ENCODE data around the gene TMEM132C. TPM values are rescaled to one million over a fixed set of nuclear protein-coding genes. Genes with fewer than 3 reads are reported as not detected.

Gene TMEM132C
- total and polyA plus RNA-seq, 2 experiments from 2014 or later = not detected

DNA sequence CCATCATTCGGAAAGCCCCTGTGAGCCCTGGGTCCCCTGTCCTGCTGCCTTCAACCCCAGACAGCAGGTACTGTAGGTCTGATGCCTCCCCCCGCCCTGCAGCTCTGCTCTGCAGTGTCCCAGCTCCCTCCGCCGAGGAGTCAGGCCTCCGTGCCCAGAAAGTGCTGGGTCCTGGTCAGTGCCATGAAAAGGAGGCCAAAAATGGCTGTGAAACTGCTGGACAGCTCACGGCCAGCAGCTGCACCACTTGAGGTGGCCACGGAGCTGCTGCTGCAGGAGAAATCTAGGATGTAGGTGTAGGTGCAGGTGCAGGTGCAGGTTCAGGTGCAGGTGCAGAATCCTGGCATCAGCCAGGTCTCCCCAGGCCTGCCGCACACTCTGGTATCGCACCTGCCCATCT is 360.7 kb downstream of the TMEM132C start (continued):
- TF ChIP-seq, protein P1, sequence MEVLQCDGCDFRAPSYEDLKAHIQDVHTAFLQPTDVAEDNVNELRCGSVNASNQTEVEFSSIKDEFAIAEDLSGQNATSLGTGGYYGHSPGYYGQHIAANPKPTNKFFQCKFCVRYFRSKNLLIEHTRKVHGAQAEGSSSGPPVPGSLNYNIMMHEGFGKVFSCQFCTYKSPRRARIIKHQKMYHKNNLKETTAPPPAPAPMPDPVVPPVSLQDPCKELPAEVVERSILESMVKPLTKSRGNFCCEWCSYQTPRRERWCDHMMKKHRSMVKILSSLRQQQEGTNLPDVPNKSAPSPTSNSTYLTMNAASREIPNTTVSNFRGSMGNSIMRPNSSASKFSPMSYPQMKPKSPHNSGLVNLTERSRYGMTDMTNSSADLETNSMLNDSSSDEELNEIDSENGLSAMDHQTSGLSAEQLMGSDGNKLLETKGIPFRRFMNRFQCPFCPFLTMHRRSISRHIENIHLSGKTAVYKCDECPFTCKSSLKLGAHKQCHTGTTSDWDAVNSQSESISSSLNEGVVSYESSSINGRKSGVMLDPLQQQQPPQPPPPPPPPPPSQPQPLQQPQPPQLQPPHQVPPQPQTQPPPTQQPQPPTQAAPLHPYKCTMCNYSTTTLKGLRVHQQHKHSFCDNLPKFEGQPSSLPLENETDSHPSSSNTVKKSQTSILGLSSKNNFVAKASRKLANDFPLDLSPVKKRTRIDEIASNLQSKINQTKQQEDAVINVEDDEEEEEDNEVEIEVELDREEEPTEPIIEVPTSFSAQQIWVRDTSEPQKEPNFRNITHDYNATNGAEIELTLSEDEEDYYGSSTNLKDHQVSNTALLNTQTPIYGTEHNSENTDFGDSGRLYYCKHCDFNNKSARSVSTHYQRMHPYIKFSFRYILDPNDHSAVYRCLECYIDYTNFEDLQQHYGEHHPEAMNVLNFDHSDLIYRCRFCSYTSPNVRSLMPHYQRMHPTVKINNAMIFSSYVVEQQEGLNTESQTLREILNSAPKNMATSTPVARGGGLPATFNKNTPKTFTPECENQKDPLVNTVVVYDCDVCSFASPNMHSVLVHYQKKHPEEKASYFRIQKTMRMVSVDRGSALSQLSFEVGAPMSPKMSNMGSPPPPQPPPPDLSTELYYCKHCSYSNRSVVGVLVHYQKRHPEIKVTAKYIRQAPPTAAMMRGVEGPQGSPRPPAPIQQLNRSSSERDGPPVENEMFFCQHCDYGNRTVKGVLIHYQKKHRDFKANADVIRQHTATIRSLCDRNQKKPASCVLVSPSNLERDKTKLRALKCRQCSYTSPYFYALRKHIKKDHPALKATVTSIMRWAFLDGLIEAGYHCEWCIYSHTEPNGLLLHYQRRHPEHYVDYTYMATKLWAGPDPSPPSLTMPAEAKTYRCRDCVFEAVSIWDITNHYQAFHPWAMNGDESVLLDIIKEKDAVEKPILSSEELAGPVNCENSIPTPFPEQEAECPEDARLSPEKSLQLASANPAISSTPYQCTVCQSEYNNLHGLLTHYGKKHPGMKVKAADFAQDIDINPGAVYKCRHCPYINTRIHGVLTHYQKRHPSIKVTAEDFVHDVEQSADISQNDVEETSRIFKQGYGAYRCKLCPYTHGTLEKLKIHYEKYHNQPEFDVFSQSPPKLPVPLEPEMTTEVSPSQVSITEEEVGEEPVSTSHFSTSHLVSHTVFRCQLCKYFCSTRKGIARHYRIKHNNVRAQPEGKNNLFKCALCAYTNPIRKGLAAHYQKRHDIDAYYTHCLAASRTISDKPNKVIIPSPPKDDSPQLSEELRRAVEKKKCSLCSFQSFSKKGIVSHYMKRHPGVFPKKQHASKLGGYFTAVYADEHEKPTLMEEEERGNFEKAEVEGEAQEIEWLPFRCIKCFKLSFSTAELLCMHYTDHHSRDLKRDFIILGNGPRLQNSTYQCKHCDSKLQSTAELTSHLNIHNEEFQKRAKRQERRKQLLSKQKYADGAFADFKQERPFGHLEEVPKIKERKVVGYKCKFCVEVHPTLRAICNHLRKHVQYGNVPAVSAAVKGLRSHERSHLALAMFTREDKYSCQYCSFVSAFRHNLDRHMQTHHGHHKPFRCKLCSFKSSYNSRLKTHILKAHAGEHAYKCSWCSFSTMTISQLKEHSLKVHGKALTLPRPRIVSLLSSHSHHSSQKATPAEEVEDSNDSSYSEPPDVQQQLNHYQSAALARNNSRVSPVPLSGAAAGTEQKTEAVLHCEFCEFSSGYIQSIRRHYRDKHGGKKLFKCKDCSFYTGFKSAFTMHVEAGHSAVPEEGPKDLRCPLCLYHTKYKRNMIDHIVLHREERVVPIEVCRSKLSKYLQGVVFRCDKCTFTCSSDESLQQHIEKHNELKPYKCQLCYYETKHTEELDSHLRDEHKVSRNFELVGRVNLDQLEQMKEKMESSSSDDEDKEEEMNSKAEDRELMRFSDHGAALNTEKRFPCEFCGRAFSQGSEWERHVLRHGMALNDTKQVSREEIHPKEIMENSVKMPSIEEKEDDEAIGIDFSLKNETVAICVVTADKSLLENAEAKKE (CRISPR knock-in tag; IDR thresholded peaks at IDR 0.05) = no peak
- no peak for TF ChIP-seq ZNF331 (CRISPR knock-in tag; IDR thresholded peaks at IDR 0.05; ENCODE audit: low read depth)
- TF ChIP-seq CREB1 (CRISPR knock-in tag; IDR thresholded peaks at IDR 0.05; ENCODE audit: low read depth) = no peak
- TF ChIP-seq EZH2 (IDR thresholded peaks at IDR 0.05; ENCODE audit: low read depth, unreplicated experiment) = no peak
- no peak for TF ChIP-seq EZH2phosphoT487 (IDR thresholded peaks at IDR 0.05; ENCODE audit: unreplicated experiment)
- TF ChIP-seq CTCF (conservative IDR thresholded peaks at IDR 0.05; ENCODE audit: low read depth in 2 of 2) = no peak
- no peak for TF ChIP-seq JUNB (IDR thresholded peaks at IDR 0.05; ENCODE audit: unreplicated experiment)
- no peak for TF ChIP-seq POLR2AphosphoS5 (IDR thresholded peaks at IDR 0.05; ENCODE audit: low read depth)
- no peak for TF ChIP-seq ETS1 (IDR thresholded peaks at IDR 0.05)

Measured in GM23338 (cell line).